A673 (cell line): ENCODE measurements around the gene HOXD8. TPM values are rescaled to one million over a fixed set of nuclear protein-coding genes. Genes with fewer than 3 reads are reported as not detected.

Source experiments
- BruUV-seq: library from RNA; stranded (reverse); fragments of 400-500 nt; replicated peaks from 2 replicates; lab custom pipeline; 2021; lab: Mats Ljungman, UMichigan
- CTCF ChIA-PET: fragments of 300-600 bp; sonication (Branson Sonifier 250); formaldehyde crosslinking; loops from one replicate; lab custom pipeline; 2022; ENCODE audit warnings: antibody characterized with exemption; lab: Charles Lee
- POLR2A ChIA-PET: fragments of 300-600 bp; sonication (Branson Sonifier 250); formaldehyde crosslinking; loops from one replicate; lab custom pipeline; 2022; ENCODE audit warnings: antibody characterized with exemption; ENCODE audit not compliant: low non-redundant PET; lab: Charles Lee
- DNase-seq: peaks from one replicate; pipeline ENCODE4 v3.0.0-alpha.2; 2015; ENCODE audit warnings: low spot score
- H3K27ac ChIP-seq: fragments of 200-600 bp; sonication (generic); 2 replicates; pipeline ENCODE4 v1.5.1; 2016; ENCODE audit warnings: mixed run types, low read depth, mild to moderate bottlenecking, mixed read lengths, antibody characterized with exemption, low read length; ENCODE audit not compliant: poor library complexity, severe bottlenecking
- H3K27me3 ChIP-seq: fragments of 200-600 bp; sonication (generic); replicated peaks from 2 replicates; pipeline ENCODE4 v1.6.1; 2017; ENCODE audit warnings: mixed run types, low read depth, mild to moderate bottlenecking, mixed read lengths, antibody characterized with exemption, low read length; ENCODE audit not compliant: insufficient read depth, poor library complexity
- H3K36me3 ChIP-seq: fragments of 200-600 bp; sonication (generic); 2 replicates; pipeline ENCODE4 v1.6.1; 2016; ENCODE audit warnings: mixed run types, mild to moderate bottlenecking, mixed read lengths, antibody characterized with exemption, low read length; ENCODE audit not compliant: insufficient read depth, poor library complexity, severe bottlenecking
- H3K4me1 ChIP-seq: fragments of 200-600 bp; sonication (generic); 2 replicates; pipeline ENCODE4 v1.6.1; 2017; ENCODE audit warnings: mixed run types, mild to moderate bottlenecking, mixed read lengths, antibody characterized with exemption, low read length; ENCODE audit not compliant: insufficient read depth, poor library complexity, severe bottlenecking
- H3K4me3 ChIP-seq: fragments of 200-600 bp; sonication (generic); 2 replicates; pipeline ENCODE4 v1.5.1; 2016; ENCODE audit warnings: low read depth, mixed run types, mild to moderate bottlenecking, mixed read lengths, low read length; ENCODE audit not compliant: poor library complexity, severe bottlenecking
- H3K9me3 ChIP-seq: fragments of 200-600 bp; sonication (generic); 2 replicates; pipeline ENCODE4 v1.6.1; 2016; ENCODE audit warnings: mixed run types, low read depth, mild to moderate bottlenecking, mixed read lengths, antibody characterized with exemption, low read length; ENCODE audit not compliant: poor library complexity, severe bottlenecking
- EZH2 ChIP-seq: fragments of 200-600 bp; sonication (generic); IDR thresholded peaks from 2 replicates; pipeline ENCODE4 v1.6.1; 2017; ENCODE audit warnings: borderline replicate concordance, low read depth, mild to moderate bottlenecking, mixed read lengths, antibody characterized with exemption, low read length; ENCODE audit not compliant: poor library complexity, severe bottlenecking
- intact Hi-C: fragments of 100-400 bp; cut with micrococcal nuclease; formaldehyde crosslinking; loops from one replicate; pipeline ENCODE4 v1.10.0; 2022; ENCODE audit not compliant: unreplicated experiment
- total RNA-seq: library from RNA; stranded (reverse); gene quantifications from 2 replicates; pipeline ENCODE4 v1.2.3, GENCODE V29; 2021
- TF ChIP-seq, protein P1 (sequence below): fragments of 300-800, 200-600 bp; sonication (generic); conservative IDR thresholded peaks from 2 replicates; pipeline ENCODE4 v1.5.1; 2017; ENCODE audit warnings: low read depth, mild to moderate bottlenecking, antibody characterized with exemption, low read length, moderate library complexity, mixed read lengths

The HOXD8 gene
- total RNA-seq, 1 experiment from 2014 or later, result 56.8 TPM

DNA sequence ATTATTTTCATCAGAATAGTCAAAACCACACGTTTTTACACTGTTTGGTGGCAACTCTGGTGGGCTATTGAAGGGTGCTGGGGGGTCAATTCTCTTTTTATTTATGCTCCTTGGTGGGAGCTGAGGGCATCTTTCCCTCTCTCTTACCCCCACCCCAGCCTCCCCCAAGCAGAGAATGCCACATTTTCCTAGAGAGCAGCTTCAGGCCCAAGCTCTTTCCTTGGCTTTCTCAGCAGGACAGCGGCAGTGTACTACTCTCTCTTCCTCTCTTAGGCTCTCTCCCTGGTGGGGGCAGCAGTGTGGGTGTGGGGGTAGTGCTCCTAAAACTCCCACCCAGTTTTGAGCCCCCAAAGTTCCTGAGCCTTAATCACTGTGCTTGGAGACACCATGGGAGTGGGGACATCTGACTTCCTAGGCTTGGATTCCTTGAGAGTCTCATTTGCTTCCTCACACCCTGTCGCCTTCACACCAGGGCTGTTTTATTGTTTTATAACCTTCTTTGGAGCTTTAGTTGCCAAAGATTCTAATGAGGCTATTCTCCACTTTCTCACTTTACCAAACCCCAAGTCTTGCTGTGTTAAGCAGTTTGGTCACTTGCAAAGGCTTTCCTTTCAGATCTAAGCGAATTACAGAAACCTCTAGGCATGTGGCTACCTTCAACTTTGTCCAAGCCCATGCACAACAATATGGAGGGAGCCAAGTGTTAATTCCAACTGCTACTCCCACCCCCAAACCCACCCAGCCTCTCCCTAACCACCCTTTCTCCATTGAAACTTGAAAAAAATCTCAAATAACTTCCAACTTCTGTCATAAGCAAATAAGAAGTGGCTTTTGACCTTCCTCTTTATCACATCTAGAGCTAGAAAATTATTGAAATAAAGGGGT, 15.8 kb downstream of the HOXD8 start:
- POLR2A ChIA-PET, result interaction anchor here (0.6 kb wide), 1 partner anchor 312 kb away, joined by 8 read pairs; no protein-coding TSS in a partner anchor
- H3K36me3 ChIP-seq, result peaks cover 64% of the 10 kb centered on the region
- intact Hi-C loops, result no loop called here
- CTCF ChIA-PET, result interaction anchor here (1.2 kb wide), 2 partner anchors 310 to 409 kb away, joined by 4 to 6 read pairs; no protein-coding TSS in a partner anchor
- BruUV-seq, result no TSS peak
- no peak for TF ChIP-seq EZH2
- TF ChIP-seq, protein P1, sequence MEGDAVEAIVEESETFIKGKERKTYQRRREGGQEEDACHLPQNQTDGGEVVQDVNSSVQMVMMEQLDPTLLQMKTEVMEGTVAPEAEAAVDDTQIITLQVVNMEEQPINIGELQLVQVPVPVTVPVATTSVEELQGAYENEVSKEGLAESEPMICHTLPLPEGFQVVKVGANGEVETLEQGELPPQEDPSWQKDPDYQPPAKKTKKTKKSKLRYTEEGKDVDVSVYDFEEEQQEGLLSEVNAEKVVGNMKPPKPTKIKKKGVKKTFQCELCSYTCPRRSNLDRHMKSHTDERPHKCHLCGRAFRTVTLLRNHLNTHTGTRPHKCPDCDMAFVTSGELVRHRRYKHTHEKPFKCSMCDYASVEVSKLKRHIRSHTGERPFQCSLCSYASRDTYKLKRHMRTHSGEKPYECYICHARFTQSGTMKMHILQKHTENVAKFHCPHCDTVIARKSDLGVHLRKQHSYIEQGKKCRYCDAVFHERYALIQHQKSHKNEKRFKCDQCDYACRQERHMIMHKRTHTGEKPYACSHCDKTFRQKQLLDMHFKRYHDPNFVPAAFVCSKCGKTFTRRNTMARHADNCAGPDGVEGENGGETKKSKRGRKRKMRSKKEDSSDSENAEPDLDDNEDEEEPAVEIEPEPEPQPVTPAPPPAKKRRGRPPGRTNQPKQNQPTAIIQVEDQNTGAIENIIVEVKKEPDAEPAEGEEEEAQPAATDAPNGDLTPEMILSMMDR, result no peak
- no peak for DNase-seq
- peak overlapping the region; percentile 16 for H3K27ac ChIP-seq
- no peaks in the 10 kb centered on the region for H3K27me3 ChIP-seq
- H3K4me3 ChIP-seq, result no peak overlapping the region
- no peaks in the 10 kb centered on the region for H3K9me3 ChIP-seq
- peaks cover 49% of the 10 kb centered on the region for H3K4me1 ChIP-seq

DNA sequence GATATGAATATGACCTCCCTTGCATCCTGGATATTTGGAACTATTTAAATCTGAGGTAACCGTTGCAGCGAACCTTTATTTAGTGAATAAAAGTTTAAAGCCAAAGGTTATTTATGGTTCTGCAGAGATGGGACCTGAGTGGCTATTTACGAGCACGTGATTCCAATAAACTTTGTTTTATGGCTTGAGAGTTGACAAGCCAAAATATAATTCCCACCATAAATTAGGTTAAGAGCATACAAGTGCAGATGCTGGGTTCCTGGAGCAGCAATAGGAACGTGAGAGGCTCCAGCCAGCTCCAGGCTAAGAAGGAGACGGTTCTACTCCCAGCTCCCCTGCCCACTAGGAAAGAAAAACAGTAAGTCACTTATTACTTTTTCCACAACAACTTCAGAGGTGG, 16.6 kb downstream of the HOXD8 start:
- CTCF ChIA-PET, result no interaction called here
- no peak for TF ChIP-seq EZH2
- TF ChIP-seq, protein P1, result no peak
- H3K4me1 ChIP-seq, result peaks cover 44% of the 10 kb centered on the region
- no peak overlapping the region for H3K27ac ChIP-seq
- POLR2A ChIA-PET, result interaction anchor here (0.6 kb wide), 1 partner anchor 311 kb away, joined by 8 read pairs; no protein-coding TSS in a partner anchor
- no TSS peak for BruUV-seq
- H3K36me3 ChIP-seq, result peaks cover 72% of the 10 kb centered on the region
- H3K27me3 ChIP-seq, result no peaks in the 10 kb centered on the region
- no peak for DNase-seq
- intact Hi-C loops, result no loop called here
- H3K9me3 ChIP-seq, result no peaks in the 10 kb centered on the region
- H3K4me3 ChIP-seq, result no peak overlapping the region

DNA sequence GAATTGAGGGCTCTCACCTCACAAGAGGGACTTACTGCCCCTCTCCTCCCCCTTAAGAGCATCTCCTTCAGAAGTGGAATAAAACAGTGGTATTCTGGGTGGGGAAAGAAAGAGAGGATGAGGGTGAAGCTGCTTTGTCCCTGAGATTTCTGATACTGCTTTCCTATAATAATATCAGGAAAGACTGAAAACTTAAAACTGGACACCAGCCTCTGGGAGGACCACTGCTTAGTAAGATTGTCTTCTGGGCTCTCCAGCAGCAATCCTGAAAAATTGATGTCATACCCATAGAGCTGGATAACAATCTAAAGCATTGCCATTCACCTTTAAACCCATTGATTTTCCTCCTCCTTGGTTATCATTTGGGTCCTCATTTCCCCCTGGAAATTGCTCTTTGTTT, 17.1 kb downstream of the HOXD8 start:
- intact Hi-C loops, result no loop called here
- Histone ChIP-seq H3K36me3 (peaks cover 76% of the 10 kb centered on the region), H3K27me3 (no peaks in the 10 kb centered on the region), H3K27ac (no peak overlapping the region), H3K4me3 (no peak overlapping the region), H3K4me1 (peaks cover 39% of the 10 kb centered on the region), H3K9me3 (no peaks in the 10 kb centered on the region)
- BruUV-seq, result no TSS peak
- DNase-seq, result no peak
- POLR2A ChIA-PET, result no interaction called here
- TF ChIP-seq EZH2, result no peak
- TF ChIP-seq, protein P1, result no peak
- CTCF ChIA-PET, result no interaction called here
